Activated T-helper 17 cell treated with anti-CD3 and anti-CD28 coated beads, Interleukin-2, amount 50 U/mL, for 72 hours (primary cell): Measurements from ENCODE around the gene CYTH1. TPM values are rescaled to one million over a fixed set of nuclear protein-coding genes. Genes with fewer than 3 reads are reported as not detected.

Experiments
- ATAC-seq: fragments of 150-1000 bp; cut with Tn5 transposase; replicated peaks from 2 replicates; pipeline ENCODE4 v1.10.0; 2021; ENCODE audit warnings: mild to moderate bottlenecking, moderate library complexity
- H3K27ac Mint-ChIP-seq: one replicate; pipeline ENCODE4 v1.8.0; 2022; ENCODE audit warnings: mixed read lengths
- H3K27me3 Mint-ChIP-seq: one replicate; pipeline ENCODE4 v1.8.0; 2022; ENCODE audit warnings: mixed read lengths
- H3K36me3 Mint-ChIP-seq: one replicate; pipeline ENCODE4 v1.8.0; 2022; ENCODE audit warnings: low read depth, mild to moderate bottlenecking, mixed read lengths
- H3K4me1 Mint-ChIP-seq: one replicate; pipeline ENCODE4 v1.8.0; 2022; ENCODE audit warnings: mixed read lengths
- H3K4me3 Mint-ChIP-seq: one replicate; pipeline ENCODE4 v1.8.0; 2022; ENCODE audit warnings: mild to moderate bottlenecking, mixed read lengths
- H3K9me3 Mint-ChIP-seq: one replicate; pipeline ENCODE4 v1.8.0; 2022; ENCODE audit warnings: mixed read lengths
- total RNA-seq, 2 donors: library from RNA; stranded (reverse); gene quantifications; one replicate each; pipeline ENCODE4 v1.2.3, GENCODE V29; 2022

The CYTH1 gene
- total RNA-seq, 2 donors from 2014 or later = 173 to 195 TPM

GRCh38 chr17:78734793-78735641, 47.1 kb downstream of the CYTH1 start:
- no peaks in the 10 kb centered on the region for H3K9me3 Mint-ChIP-seq
- H3K4me1 Mint-ChIP-seq = peaks cover 64% of the 10 kb centered on the region
- peaks cover 56% of the 10 kb centered on the region for H3K36me3 Mint-ChIP-seq
- H3K27me3 Mint-ChIP-seq = no peaks in the 10 kb centered on the region
- H3K27ac Mint-ChIP-seq = peak overlapping the region; percentile 95
- no peak for ATAC-seq
- H3K4me3 Mint-ChIP-seq = peak overlapping the region; percentile 91

- Mint-ChIP-seq H3K4me3 (peak overlapping the region; percentile 68), H3K4me1 (peaks cover 67% of the 10 kb centered on the region)
Measured at GRCh38 chr17:78732354-78732753, 49.7 kb downstream of the CYTH1 start.

GRCh38 chr17:78731904-78732303, 50.2 kb downstream of the CYTH1 start:
- Mint-ChIP-seq H3K36me3 (peaks cover 65% of the 10 kb centered on the region), H3K4me1 (peaks cover 67% of the 10 kb centered on the region), H3K9me3 (no peaks in the 10 kb centered on the region), H3K4me3 (peak overlapping the region; percentile 68), H3K27me3 (no peaks in the 10 kb centered on the region), H3K27ac (peak overlapping the region; percentile 49)
- no peak for ATAC-seq

More at GRCh38 chr17:78732354-78732753, 49.7 kb downstream of the CYTH1 start:
- peak overlapping the region; percentile 49 for H3K27ac Mint-ChIP-seq
- H3K27me3 Mint-ChIP-seq = no peaks in the 10 kb centered on the region
- H3K9me3 Mint-ChIP-seq = no peaks in the 10 kb centered on the region
- ATAC-seq = no peak
- peaks cover 60% of the 10 kb centered on the region for H3K36me3 Mint-ChIP-seq

- Mint-ChIP-seq H3K4me3 (peak overlapping the region; percentile 79), H3K27ac (peak overlapping the region; percentile 93), H3K9me3 (no peaks in the 10 kb centered on the region), H3K27me3 (no peaks in the 10 kb centered on the region), H3K36me3 (peaks cover 69% of the 10 kb centered on the region), H3K4me1 (peaks cover 72% of the 10 kb centered on the region)
- peak; percentile 27 for ATAC-seq
Measured at GRCh38 chr17:78729641-78730040, 52.4 kb downstream of the CYTH1 start.

GRCh38 chr17:78728495-78728894, 53.6 kb downstream of the CYTH1 start:
- no peak for ATAC-seq
- peak overlapping the region; percentile 93 for H3K27ac Mint-ChIP-seq

GRCh38 chr17:78727476-78728229, 54.4 kb downstream of the CYTH1 start:
- peak overlapping the region; percentile 93 for H3K27ac Mint-ChIP-seq
- H3K9me3 Mint-ChIP-seq = no peaks in the 10 kb centered on the region
- H3K27me3 Mint-ChIP-seq = no peaks in the 10 kb centered on the region
- H3K4me3 Mint-ChIP-seq = peak overlapping the region; percentile 79
- H3K36me3 Mint-ChIP-seq = peaks cover 66% of the 10 kb centered on the region
- H3K4me1 Mint-ChIP-seq = peaks cover 82% of the 10 kb centered on the region
- ATAC-seq = no peak

More at GRCh38 chr17:78728495-78728894, 53.6 kb downstream of the CYTH1 start:
- Mint-ChIP-seq H3K36me3 (peaks cover 75% of the 10 kb centered on the region), H3K9me3 (no peaks in the 10 kb centered on the region), H3K4me1 (peaks cover 79% of the 10 kb centered on the region), H3K27me3 (no peaks in the 10 kb centered on the region), H3K4me3 (peak overlapping the region; percentile 79)

- H3K27me3 Mint-ChIP-seq = no peaks in the 10 kb centered on the region
- H3K4me3 Mint-ChIP-seq = peak overlapping the region; percentile 79
- no peak for ATAC-seq
- peaks cover 60% of the 10 kb centered on the region for H3K36me3 Mint-ChIP-seq
- peak overlapping the region; percentile 93 for H3K27ac Mint-ChIP-seq
- no peaks in the 10 kb centered on the region for H3K9me3 Mint-ChIP-seq
- peaks cover 81% of the 10 kb centered on the region for H3K4me1 Mint-ChIP-seq
Measured at GRCh38 chr17:78727057-78727456, 55.0 kb downstream of the CYTH1 start.

- no peaks in the 10 kb centered on the region for H3K27me3 Mint-ChIP-seq
- H3K4me1 Mint-ChIP-seq = peaks cover 78% of the 10 kb centered on the region
- H3K4me3 Mint-ChIP-seq = peak overlapping the region; percentile 79
- no peaks in the 10 kb centered on the region for H3K9me3 Mint-ChIP-seq
- peak overlapping the region; percentile 93 for H3K27ac Mint-ChIP-seq
- H3K36me3 Mint-ChIP-seq = peaks cover 58% of the 10 kb centered on the region
- no peak for ATAC-seq
Measured at GRCh38 chr17:78726513-78726912, 55.6 kb downstream of the CYTH1 start.

- peak overlapping the region; percentile 79 for H3K4me3 Mint-ChIP-seq
- no peaks in the 10 kb centered on the region for H3K27me3 Mint-ChIP-seq
- peaks cover 58% of the 10 kb centered on the region for H3K36me3 Mint-ChIP-seq
- H3K27ac Mint-ChIP-seq = peak overlapping the region; percentile 93
- peaks cover 72% of the 10 kb centered on the region for H3K4me1 Mint-ChIP-seq
- ATAC-seq = peak; percentile 91
- H3K9me3 Mint-ChIP-seq = no peaks in the 10 kb centered on the region
Measured at GRCh38 chr17:78725448-78726021, 56.5 kb downstream of the CYTH1 start.

- Mint-ChIP-seq H3K36me3 (peaks cover 57% of the 10 kb centered on the region), H3K4me3 (peak overlapping the region; percentile 79), H3K9me3 (no peaks in the 10 kb centered on the region), H3K27me3 (no peaks in the 10 kb centered on the region), H3K4me1 (peaks cover 74% of the 10 kb centered on the region), H3K27ac (peak overlapping the region; percentile 93)
- ATAC-seq = no peak
Measured at GRCh38 chr17:78724999-78725398, 57.1 kb downstream of the CYTH1 start.

GRCh38 chr17:78724544-78724943, 57.5 kb downstream of the CYTH1 start:
- Mint-ChIP-seq H3K4me3 (peak overlapping the region; percentile 79), H3K27ac (peak overlapping the region; percentile 93), H3K4me1 (peaks cover 74% of the 10 kb centered on the region), H3K27me3 (no peaks in the 10 kb centered on the region), H3K9me3 (no peaks in the 10 kb centered on the region), H3K36me3 (peaks cover 53% of the 10 kb centered on the region)
- no peak for ATAC-seq

- H3K36me3 Mint-ChIP-seq = peaks cover 53% of the 10 kb centered on the region
Measured at GRCh38 chr17:78723957-78724356, 58.1 kb downstream of the CYTH1 start.

GRCh38 chr17:78723001-78723796, 58.9 kb downstream of the CYTH1 start:
- no peak for ATAC-seq
- Mint-ChIP-seq H3K9me3 (no peaks in the 10 kb centered on the region), H3K36me3 (peaks cover 49% of the 10 kb centered on the region), H3K4me1 (peaks cover 76% of the 10 kb centered on the region), H3K4me3 (peak overlapping the region; percentile 79), H3K27ac (peak overlapping the region; percentile 93), H3K27me3 (no peaks in the 10 kb centered on the region)

More at GRCh38 chr17:78723957-78724356, 58.1 kb downstream of the CYTH1 start:
- Mint-ChIP-seq H3K4me1 (peaks cover 74% of the 10 kb centered on the region), H3K27me3 (no peaks in the 10 kb centered on the region), H3K27ac (peak overlapping the region; percentile 93), H3K9me3 (no peaks in the 10 kb centered on the region), H3K4me3 (peak overlapping the region; percentile 79)
- ATAC-seq = no peak
